CD4-positive, alpha-beta memory T cell (primary cell): ENCODE data around the gene TTC27. TPM values are rescaled to one million over a fixed set of nuclear protein-coding genes. Genes with fewer than 3 reads are reported as not detected.

ENCODE experiments used
- CTCF ChIA-PET: fragments of 350-600 bp; sonication (Branson Sonifier 250); formaldehyde crosslinking; loops from one replicate; lab custom pipeline; 2021; ENCODE audit warnings: inconsistent platforms; ENCODE audit not compliant: partially characterized antibody; lab: Charles Lee
- POLR2A ChIA-PET: fragments of 350-600 bp; sonication (Branson Sonifier 250); formaldehyde crosslinking; loops from one replicate; lab custom pipeline; 2021; ENCODE audit not compliant: partially characterized antibody; lab: Charles Lee
- DNase-seq, 5 donors: peaks; one replicate each; pipeline versions ENCODE4 v3.0.0 to v3.0.0-alpha.2; 2020 to 2022; ENCODE audit warnings: mixed read lengths in 1 of 5
- H3K27ac ChIP-seq: one replicate; pipeline ENCODE4 v1.7.0; 2013; ENCODE audit warnings: low read depth, low read length
- H3K27me3 ChIP-seq: 2 replicates; pipeline ENCODE4 v1.7.0; 2013; ENCODE audit warnings: mild to moderate bottlenecking, low read length, moderate library complexity; ENCODE audit not compliant: insufficient read depth
- H3K36me3 ChIP-seq: 2 replicates; pipeline ENCODE4 v1.7.0; 2013; ENCODE audit warnings: mild to moderate bottlenecking, low read length, moderate library complexity; ENCODE audit not compliant: insufficient read depth
- H3K4me1 ChIP-seq: 2 replicates; pipeline ENCODE4 v1.7.0; 2013; ENCODE audit warnings: mild to moderate bottlenecking, low read length, moderate library complexity; ENCODE audit not compliant: insufficient read depth
- H3K4me3 ChIP-seq, 2 donors: one replicate each; pipeline ENCODE4 v1.7.0; 2013; ENCODE audit warnings: low read length in 2 of 2, mild to moderate bottlenecking in 1 of 2
- H3K9me3 ChIP-seq, 2 donors: one replicate each; pipeline ENCODE4 v1.7.0; 2013; ENCODE audit warnings: low read length in 2 of 2, control low read depth in 1 of 2; ENCODE audit not compliant: control insufficient read depth in 1 of 2
- H3K27ac Mint-ChIP-seq, 7 donors: one replicate each; pipeline ENCODE4 v1.8.0; 2020 to 2021; ENCODE audit warnings: mixed read lengths in 7 of 7, mild to moderate bottlenecking in 6 of 7, inconsistent platforms in 3 of 7, moderate library complexity in 3 of 7
- H3K27me3 Mint-ChIP-seq, 2 donors: one replicate each; pipeline ENCODE4 v1.8.0; 2020 to 2021; ENCODE audit warnings: mixed read lengths in 2 of 2
- H3K36me3 Mint-ChIP-seq, 2 donors: one replicate each; pipeline ENCODE4 v1.8.0; 2020 to 2021; ENCODE audit warnings: mixed read lengths in 2 of 2, inconsistent platforms in 1 of 2, mild to moderate bottlenecking in 1 of 2
- H3K4me1 Mint-ChIP-seq, 4 donors: one replicate each; pipeline ENCODE4 v1.8.0; 2020 to 2021; ENCODE audit warnings: mixed read lengths in 4 of 4, mild to moderate bottlenecking in 1 of 4
- H3K4me3 Mint-ChIP-seq, 8 donors: one replicate each; pipeline ENCODE4 v1.8.0; 2020 to 2021; ENCODE audit warnings: mixed read lengths in 8 of 8, mild to moderate bottlenecking in 7 of 8, moderate library complexity in 6 of 8, inconsistent platforms in 3 of 8
- H3K9me3 Mint-ChIP-seq, 8 donors: one replicate each; pipeline ENCODE4 v1.8.0; 2020 to 2021; ENCODE audit warnings: mixed read lengths in 8 of 8, mild to moderate bottlenecking in 5 of 8, inconsistent platforms in 3 of 8, moderate library complexity in 1 of 8
- intact Hi-C: fragments of 100-400 bp; cut with micrococcal nuclease; formaldehyde crosslinking; loops from one replicate; pipeline ENCODE4 v1.15.1; 2023
- polyA plus RNA-seq, 2 donors: library from polyadenylated mRNA; unstranded; fragments of 300-500 nt; fragmentation: Illumina TruSeq; gene quantifications; one replicate each; pipeline ENCODE4 v1.2.3, GENCODE V29; 2021
- total RNA-seq, 2 experiments: library from RNA; stranded (reverse); gene quantifications; one replicate each; pipeline ENCODE4 v1.2.3, GENCODE V29; 2021

TTC27 gene
- total and polyA plus RNA-seq, 4 experiments from 2014 or later = 20.9 to 27.5 (median 25.3) TPM

- H3K9me3 ChIP-seq = no peaks in the 10 kb centered on the region
- ChIA-PET POLR2A (no interaction called here), CTCF (no interaction called here)
- H3K4me1 Mint-ChIP-seq = peaks cover 0 to 4% (median 1%) of the 10 kb centered on the region in 4 donors
- peaks cover 0 to 1% of the 10 kb centered on the region in 2 donors for H3K27me3 Mint-ChIP-seq
- peaks cover 0 to 3% of the 10 kb centered on the region in 2 donors for H3K36me3 Mint-ChIP-seq
- H3K27ac ChIP-seq = no peak overlapping the region
- intact Hi-C loops = no loop called here
- H3K9me3 Mint-ChIP-seq = peaks cover 0 to 22% (median 16%) of the 10 kb centered on the region in 8 donors
- no peak overlapping the region for H3K4me3 ChIP-seq
- no peaks in the 10 kb centered on the region for H3K36me3 ChIP-seq
- H3K27me3 ChIP-seq = no peaks in the 10 kb centered on the region
- no peaks in the 10 kb centered on the region for H3K4me1 ChIP-seq
- H3K27ac Mint-ChIP-seq = no peak overlapping the region
- H3K4me3 Mint-ChIP-seq = no peak overlapping the region
- no peak for DNase-seq
Measured at GRCh38 chr2:32832821-32833220, 205.0 kb downstream of the TTC27 start.

- no peaks in the 10 kb centered on the region for H3K9me3 ChIP-seq
- Mint-ChIP-seq H3K27ac (no peak overlapping the region), H3K36me3 (no peaks in the 10 kb centered on the region), H3K27me3 (peaks cover 0 to 2% of the 10 kb centered on the region in 2 donors), H3K4me1 (peaks cover 0 to 4% (median 1%) of the 10 kb centered on the region in 4 donors), H3K4me3 (no peak overlapping the region), H3K9me3 (peaks cover 0 to 18% (median 13%) of the 10 kb centered on the region in 8 donors)
- H3K4me1 ChIP-seq = no peaks in the 10 kb centered on the region
- no peak overlapping the region for H3K4me3 ChIP-seq
- ChIA-PET CTCF (no interaction called here), POLR2A (no interaction called here)
- H3K27ac ChIP-seq = no peak overlapping the region
- no peaks in the 10 kb centered on the region for H3K36me3 ChIP-seq
- no peaks in the 10 kb centered on the region for H3K27me3 ChIP-seq
- intact Hi-C loops = no loop called here
- DNase-seq = no peak
Measured at GRCh38 chr2:32833709-32834108, 205.9 kb downstream of the TTC27 start.

GRCh38 chr2:32835148-32835547, 207.3 kb downstream of the TTC27 start:
- H3K9me3 Mint-ChIP-seq = peaks cover 0 to 14% (median 4%) of the 10 kb centered on the region in 8 donors
- H3K4me3 Mint-ChIP-seq = peak overlapping the region in 2 of 8 donors; percentile 17 to 22
- Histone ChIP-seq H3K36me3 (no peaks in the 10 kb centered on the region), H3K27me3 (no peaks in the 10 kb centered on the region), H3K9me3 (no peaks in the 10 kb centered on the region), H3K4me3 (no peak overlapping the region), H3K27ac (no peak overlapping the region), H3K4me1 (no peaks in the 10 kb centered on the region)
- peaks cover 0 to 2% of the 10 kb centered on the region in 2 donors for H3K27me3 Mint-ChIP-seq
- ChIA-PET POLR2A (no interaction called here), CTCF (no interaction called here)
- intact Hi-C loops = no loop called here
- DNase-seq = no peak
- no peaks in the 10 kb centered on the region for H3K36me3 Mint-ChIP-seq
- H3K4me1 Mint-ChIP-seq = peaks cover 0 to 4% (median 1%) of the 10 kb centered on the region in 4 donors
- H3K27ac Mint-ChIP-seq = no peak overlapping the region

- Mint-ChIP-seq H3K9me3 (peaks cover 0 to 5% (median 0%) of the 10 kb centered on the region in 8 donors), H3K4me3 (no peak overlapping the region), H3K27ac (no peak overlapping the region), H3K27me3 (peaks cover 0 to 3% of the 10 kb centered on the region in 2 donors), H3K36me3 (no peaks in the 10 kb centered on the region), H3K4me1 (peaks cover 0 to 4% (median 1%) of the 10 kb centered on the region in 4 donors)
- no peak for DNase-seq
- Histone ChIP-seq H3K4me1 (no peaks in the 10 kb centered on the region), H3K36me3 (no peaks in the 10 kb centered on the region), H3K27ac (no peak overlapping the region), H3K27me3 (no peaks in the 10 kb centered on the region), H3K4me3 (no peak overlapping the region), H3K9me3 (no peaks in the 10 kb centered on the region)
- intact Hi-C loops = no loop called here
- ChIA-PET POLR2A (no interaction called here), CTCF (no interaction called here)
Measured at GRCh38 chr2:32836933-32837332, 209.1 kb downstream of the TTC27 start.

- H3K36me3 ChIP-seq = no peaks in the 10 kb centered on the region
- Mint-ChIP-seq H3K4me3 (no peak overlapping the region), H3K4me1 (peaks cover 0 to 4% (median 1%) of the 10 kb centered on the region in 4 donors), H3K36me3 (no peaks in the 10 kb centered on the region), H3K9me3 (peaks cover 0 to 5% (median 0%) of the 10 kb centered on the region in 8 donors), H3K27me3 (peaks cover 0 to 3% of the 10 kb centered on the region in 2 donors), H3K27ac (no peak overlapping the region)
- H3K4me3 ChIP-seq = no peak overlapping the region
- ChIA-PET CTCF (no interaction called here), POLR2A (no interaction called here)
- no peak overlapping the region for H3K27ac ChIP-seq
- H3K9me3 ChIP-seq = no peaks in the 10 kb centered on the region
- no peak for DNase-seq
- H3K27me3 ChIP-seq = no peaks in the 10 kb centered on the region
- no peaks in the 10 kb centered on the region for H3K4me1 ChIP-seq
- intact Hi-C loops = no loop called here
Measured at GRCh38 chr2:32838418-32838817, 210.6 kb downstream of the TTC27 start.

- H3K4me3 ChIP-seq = no peak overlapping the region
- H3K4me1 ChIP-seq = no peaks in the 10 kb centered on the region
- H3K27ac Mint-ChIP-seq = no peak overlapping the region
- no peak for DNase-seq
- H3K4me1 Mint-ChIP-seq = peaks cover 0 to 4% (median 1%) of the 10 kb centered on the region in 4 donors
- POLR2A ChIA-PET = no interaction called here
- CTCF ChIA-PET = no interaction called here
- H3K36me3 Mint-ChIP-seq = no peaks in the 10 kb centered on the region
- no peaks in the 10 kb centered on the region for H3K9me3 ChIP-seq
- no peak overlapping the region for H3K27ac ChIP-seq
- no peaks in the 10 kb centered on the region for H3K36me3 ChIP-seq
- intact Hi-C loops = no loop called here
- peaks cover 0 to 3% of the 10 kb centered on the region in 2 donors for H3K27me3 Mint-ChIP-seq
- H3K9me3 Mint-ChIP-seq = peaks cover 0 to 5% (median 0%) of the 10 kb centered on the region in 8 donors
- no peaks in the 10 kb centered on the region for H3K27me3 ChIP-seq
- H3K4me3 Mint-ChIP-seq = no peak overlapping the region
Measured at GRCh38 chr2:32838949-32839348, 211.1 kb downstream of the TTC27 start.

- peaks cover 0 to 5% (median under 1%) of the 10 kb centered on the region in 8 donors for H3K9me3 Mint-ChIP-seq
- no peak overlapping the region for H3K27ac Mint-ChIP-seq
- H3K4me3 Mint-ChIP-seq = no peak overlapping the region
- H3K9me3 ChIP-seq = no peaks in the 10 kb centered on the region
- no peaks in the 10 kb centered on the region for H3K36me3 ChIP-seq
- H3K4me1 ChIP-seq = no peaks in the 10 kb centered on the region
- DNase-seq = no peak
- ChIA-PET POLR2A (no interaction called here), CTCF (no interaction called here)
- H3K4me1 Mint-ChIP-seq = no peaks in the 10 kb centered on the region
- intact Hi-C loops = no loop called here
- H3K4me3 ChIP-seq = no peak overlapping the region
- no peak overlapping the region for H3K27ac ChIP-seq
- no peaks in the 10 kb centered on the region for H3K27me3 ChIP-seq
- H3K27me3 Mint-ChIP-seq = peaks cover 0 to 7% of the 10 kb centered on the region in 2 donors
- no peaks in the 10 kb centered on the region for H3K36me3 Mint-ChIP-seq
Measured at GRCh38 chr2:32841931-32842898, 214.4 kb downstream of the TTC27 start.
